Right lobe of liver (tissue), 4 donors: ENCODE results near the gene HOXA4.

Experiments used
- CTCF ChIP-seq, 4 donors: fragments of 200-600 bp in 3 of 4; fragments of 450-650 bp in 1 of 4; IDR thresholded peaks; one replicate each; pipeline versions ENCODE4 v1.5.1 to v1.8.0; 2016 to 2022; ENCODE audit warnings: antibody characterized with exemption in 4 of 4, mild to moderate bottlenecking in 2 of 4
- POLR2A ChIP-seq: fragments of 450-650 bp; IDR thresholded peaks from one replicate; pipeline ENCODE4 v1.6.1; 2017; ENCODE audit warnings: antibody characterized with exemption, mild to moderate bottlenecking
- donor health status: DM: no; HTN: no; CAD: no.
- donor health status: DM: no; HTN: no; CAD: no.
- donor health status: DM: no; HTN: yes; CAD: no.

GRCh38 chr7:27159266-27160144 is 28.9 kb upstream of the HOXA4 start:
- TF ChIP-seq CTCF (IDR thresholded peaks at IDR 0.05): no peak
- TF ChIP-seq POLR2A: no peak
